ENCODE results near the gene MAK. TPM values are rescaled to one million over a fixed set of nuclear protein-coding genes. Genes with fewer than 3 reads are reported as not detected.
A peak's percentile ranks its signal among the peaks of the same experiment; 100 is the strongest.
"Not testable (repeated sequence)": the region's sequence is repeated elsewhere in the genome, so short reads cannot be mapped to it uniquely, and the experiment has no call there.

The MAK gene
- total RNA-seq, 1 experiment from 2014 or later, result 0.07 TPM

DNA sequence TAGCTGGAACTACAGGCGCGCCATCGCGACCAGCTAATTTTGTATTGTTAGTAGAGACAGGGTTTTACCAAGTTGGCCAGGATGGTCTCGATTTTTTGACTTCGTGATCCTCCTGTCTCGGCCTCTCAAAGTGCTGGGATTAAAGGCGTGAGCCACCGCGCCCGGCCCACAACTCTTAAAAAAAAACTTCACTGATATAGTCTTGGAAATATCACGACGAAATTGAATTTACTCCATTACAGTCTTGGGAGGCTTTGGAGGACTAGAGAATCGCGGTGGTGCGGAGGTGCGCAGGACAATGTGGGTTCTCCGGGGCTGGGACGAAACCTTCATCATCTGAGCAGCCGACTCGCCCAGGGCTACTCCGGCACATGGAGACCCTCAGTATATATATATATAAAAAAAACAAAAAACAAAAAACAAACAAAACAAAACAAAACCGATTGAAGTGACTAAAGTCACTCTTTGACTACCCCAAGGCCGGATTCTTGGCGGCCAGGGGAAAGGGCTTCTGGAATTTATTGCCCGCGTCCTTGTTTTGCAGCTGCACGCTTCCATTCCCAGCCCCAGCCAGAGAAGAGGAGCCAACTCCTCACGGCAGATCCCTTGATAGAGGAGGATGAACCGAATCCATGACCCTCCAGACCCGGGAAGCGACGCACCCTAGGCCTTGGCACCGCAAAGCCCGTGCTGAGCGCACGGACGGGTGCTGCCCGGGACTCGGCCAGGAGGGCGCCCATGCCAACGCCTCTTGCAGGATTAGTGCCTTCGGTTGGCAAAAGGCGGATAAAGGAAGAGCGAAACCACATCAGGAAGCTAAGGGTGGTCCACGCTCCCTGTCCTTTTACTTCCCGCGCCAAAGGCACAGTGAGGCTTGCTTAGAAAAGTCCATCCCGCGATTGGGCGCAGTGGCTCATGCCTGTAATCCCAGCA lies 45.2 kb upstream of the MAK start (continued):
- TF ChIP-seq, protein P1, sequence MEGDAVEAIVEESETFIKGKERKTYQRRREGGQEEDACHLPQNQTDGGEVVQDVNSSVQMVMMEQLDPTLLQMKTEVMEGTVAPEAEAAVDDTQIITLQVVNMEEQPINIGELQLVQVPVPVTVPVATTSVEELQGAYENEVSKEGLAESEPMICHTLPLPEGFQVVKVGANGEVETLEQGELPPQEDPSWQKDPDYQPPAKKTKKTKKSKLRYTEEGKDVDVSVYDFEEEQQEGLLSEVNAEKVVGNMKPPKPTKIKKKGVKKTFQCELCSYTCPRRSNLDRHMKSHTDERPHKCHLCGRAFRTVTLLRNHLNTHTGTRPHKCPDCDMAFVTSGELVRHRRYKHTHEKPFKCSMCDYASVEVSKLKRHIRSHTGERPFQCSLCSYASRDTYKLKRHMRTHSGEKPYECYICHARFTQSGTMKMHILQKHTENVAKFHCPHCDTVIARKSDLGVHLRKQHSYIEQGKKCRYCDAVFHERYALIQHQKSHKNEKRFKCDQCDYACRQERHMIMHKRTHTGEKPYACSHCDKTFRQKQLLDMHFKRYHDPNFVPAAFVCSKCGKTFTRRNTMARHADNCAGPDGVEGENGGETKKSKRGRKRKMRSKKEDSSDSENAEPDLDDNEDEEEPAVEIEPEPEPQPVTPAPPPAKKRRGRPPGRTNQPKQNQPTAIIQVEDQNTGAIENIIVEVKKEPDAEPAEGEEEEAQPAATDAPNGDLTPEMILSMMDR (IDR thresholded peaks at IDR 0.05), result no peak
- TF ChIP-seq, protein P2, sequence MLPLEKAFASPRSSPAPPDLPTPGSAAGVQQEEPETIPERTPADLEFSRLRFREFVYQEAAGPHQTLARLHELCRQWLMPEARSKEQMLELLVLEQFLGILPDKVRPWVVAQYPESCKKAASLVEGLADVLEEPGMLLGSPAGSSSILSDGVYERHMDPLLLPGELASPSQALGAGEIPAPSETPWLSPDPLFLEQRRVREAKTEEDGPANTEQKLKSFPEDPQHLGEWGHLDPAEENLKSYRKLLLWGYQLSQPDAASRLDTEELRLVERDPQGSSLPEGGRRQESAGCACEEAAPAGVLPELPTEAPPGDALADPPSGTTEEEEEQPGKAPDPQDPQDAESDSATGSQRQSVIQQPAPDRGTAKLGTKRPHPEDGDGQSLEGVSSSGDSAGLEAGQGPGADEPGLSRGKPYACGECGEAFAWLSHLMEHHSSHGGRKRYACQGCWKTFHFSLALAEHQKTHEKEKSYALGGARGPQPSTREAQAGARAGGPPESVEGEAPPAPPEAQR (CRISPR knock-in tag; IDR thresholded peaks at IDR 0.05), result no peak
- TF ChIP-seq, protein P3, sequence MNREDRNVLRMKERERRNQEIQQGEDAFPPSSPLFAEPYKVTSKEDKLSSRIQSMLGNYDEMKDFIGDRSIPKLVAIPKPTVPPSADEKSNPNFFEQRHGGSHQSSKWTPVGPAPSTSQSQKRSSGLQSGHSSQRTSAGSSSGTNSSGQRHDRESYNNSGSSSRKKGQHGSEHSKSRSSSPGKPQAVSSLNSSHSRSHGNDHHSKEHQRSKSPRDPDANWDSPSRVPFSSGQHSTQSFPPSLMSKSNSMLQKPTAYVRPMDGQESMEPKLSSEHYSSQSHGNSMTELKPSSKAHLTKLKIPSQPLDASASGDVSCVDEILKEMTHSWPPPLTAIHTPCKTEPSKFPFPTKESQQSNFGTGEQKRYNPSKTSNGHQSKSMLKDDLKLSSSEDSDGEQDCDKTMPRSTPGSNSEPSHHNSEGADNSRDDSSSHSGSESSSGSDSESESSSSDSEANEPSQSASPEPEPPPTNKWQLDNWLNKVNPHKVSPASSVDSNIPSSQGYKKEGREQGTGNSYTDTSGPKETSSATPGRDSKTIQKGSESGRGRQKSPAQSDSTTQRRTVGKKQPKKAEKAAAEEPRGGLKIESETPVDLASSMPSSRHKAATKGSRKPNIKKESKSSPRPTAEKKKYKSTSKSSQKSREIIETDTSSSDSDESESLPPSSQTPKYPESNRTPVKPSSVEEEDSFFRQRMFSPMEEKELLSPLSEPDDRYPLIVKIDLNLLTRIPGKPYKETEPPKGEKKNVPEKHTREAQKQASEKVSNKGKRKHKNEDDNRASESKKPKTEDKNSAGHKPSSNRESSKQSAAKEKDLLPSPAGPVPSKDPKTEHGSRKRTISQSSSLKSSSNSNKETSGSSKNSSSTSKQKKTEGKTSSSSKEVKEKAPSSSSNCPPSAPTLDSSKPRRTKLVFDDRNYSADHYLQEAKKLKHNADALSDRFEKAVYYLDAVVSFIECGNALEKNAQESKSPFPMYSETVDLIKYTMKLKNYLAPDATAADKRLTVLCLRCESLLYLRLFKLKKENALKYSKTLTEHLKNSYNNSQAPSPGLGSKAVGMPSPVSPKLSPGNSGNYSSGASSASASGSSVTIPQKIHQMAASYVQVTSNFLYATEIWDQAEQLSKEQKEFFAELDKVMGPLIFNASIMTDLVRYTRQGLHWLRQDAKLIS (CRISPR knock-in tag; IDR thresholded peaks at IDR 0.05; ENCODE audit: borderline replicate concordance), result no peak
- TF ChIP-seq, protein P4, sequence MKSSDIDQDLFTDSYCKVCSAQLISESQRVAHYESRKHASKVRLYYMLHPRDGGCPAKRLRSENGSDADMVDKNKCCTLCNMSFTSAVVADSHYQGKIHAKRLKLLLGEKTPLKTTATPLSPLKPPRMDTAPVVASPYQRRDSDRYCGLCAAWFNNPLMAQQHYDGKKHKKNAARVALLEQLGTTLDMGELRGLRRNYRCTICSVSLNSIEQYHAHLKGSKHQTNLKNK (CRISPR knock-in tag; IDR thresholded peaks at IDR 0.05), result no peak

DNA sequence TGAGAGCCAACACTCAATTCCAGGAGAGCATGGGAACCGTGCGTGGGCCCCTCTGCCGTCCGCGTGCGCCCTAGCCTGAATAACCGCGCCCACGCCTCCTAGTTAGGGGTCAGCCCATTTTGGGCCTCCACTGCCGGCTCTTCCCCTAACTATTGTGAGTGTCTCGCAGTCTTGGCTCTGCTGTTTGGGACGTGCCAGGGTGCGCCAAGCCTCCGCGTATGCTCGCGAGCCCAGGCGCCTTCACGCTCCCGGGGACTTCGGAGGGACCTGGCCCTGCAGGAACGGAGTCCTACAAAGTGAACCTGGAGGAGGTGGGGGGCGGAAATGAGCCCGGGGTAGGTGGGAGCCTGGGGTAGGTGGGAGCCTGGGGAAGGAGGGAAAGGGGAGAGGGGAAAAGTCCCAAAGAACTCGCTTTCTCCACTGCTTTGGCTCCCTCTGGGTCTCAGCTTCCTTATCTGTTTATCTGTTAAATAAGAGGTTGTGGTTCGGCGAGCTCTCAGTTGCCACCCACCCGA lies 44.4 kb upstream of the MAK start:
- H3K4me1 Mint-ChIP-seq, result peaks cover 25% of the 10 kb centered on the region
- no peaks in the 10 kb centered on the region for H3K36me3 Mint-ChIP-seq
- CTCF ChIA-PET, result interaction anchor here (0.6 to 1.8 kb wide), 8 partner anchors 10 to 497 kb away, joined by 3 to 6 read pairs (median 3); no protein-coding TSS in a partner anchor
- DNase-seq (ENCODE audit: low spot score), result peak; percentile 63
- H3K4me3 Mint-ChIP-seq, result peak overlapping the region; percentile 88
- ATAC-seq, result peak; percentile 34
- no peak overlapping the region for H3K27ac Mint-ChIP-seq
- peaks cover 90% of the 10 kb centered on the region for H3K27me3 Mint-ChIP-seq (ENCODE audit: low read depth)
- POLR2A ChIA-PET, result interaction anchor here (0.5 to 0.7 kb wide), 2 partner anchors 126 to 151 kb away, joined by 4 to 5 read pairs; no protein-coding TSS in a partner anchor
- peak; percentile 99 for TF ChIP-seq ZNF121 (CRISPR knock-in tag; IDR thresholded peaks at IDR 0.05)
- TF ChIP-seq, protein P5, sequence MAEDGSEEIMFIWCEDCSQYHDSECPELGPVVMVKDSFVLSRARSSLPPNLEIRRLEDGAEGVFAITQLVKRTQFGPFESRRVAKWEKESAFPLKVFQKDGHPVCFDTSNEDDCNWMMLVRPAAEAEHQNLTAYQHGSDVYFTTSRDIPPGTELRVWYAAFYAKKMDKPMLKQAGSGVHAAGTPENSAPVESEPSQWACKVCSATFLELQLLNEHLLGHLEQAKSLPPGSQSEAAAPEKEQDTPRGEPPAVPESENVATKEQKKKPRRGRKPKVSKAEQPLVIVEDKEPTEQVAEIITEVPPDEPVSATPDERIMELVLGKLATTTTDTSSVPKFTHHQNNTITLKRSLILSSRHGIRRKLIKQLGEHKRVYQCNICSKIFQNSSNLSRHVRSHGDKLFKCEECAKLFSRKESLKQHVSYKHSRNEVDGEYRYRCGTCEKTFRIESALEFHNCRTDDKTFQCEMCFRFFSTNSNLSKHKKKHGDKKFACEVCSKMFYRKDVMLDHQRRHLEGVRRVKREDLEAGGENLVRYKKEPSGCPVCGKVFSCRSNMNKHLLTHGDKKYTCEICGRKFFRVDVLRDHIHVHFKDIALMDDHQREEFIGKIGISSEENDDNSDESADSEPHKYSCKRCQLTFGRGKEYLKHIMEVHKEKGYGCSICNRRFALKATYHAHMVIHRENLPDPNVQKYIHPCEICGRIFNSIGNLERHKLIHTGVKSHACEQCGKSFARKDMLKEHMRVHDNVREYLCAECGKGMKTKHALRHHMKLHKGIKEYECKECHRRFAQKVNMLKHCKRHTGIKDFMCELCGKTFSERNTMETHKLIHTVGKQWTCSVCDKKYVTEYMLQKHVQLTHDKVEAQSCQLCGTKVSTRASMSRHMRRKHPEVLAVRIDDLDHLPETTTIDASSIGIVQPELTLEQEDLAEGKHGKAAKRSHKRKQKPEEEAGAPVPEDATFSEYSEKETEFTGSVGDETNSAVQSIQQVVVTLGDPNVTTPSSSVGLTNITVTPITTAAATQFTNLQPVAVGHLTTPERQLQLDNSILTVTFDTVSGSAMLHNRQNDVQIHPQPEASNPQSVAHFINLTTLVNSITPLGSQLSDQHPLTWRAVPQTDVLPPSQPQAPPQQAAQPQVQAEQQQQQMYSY (CRISPR knock-in tag; IDR thresholded peaks at IDR 0.05), result no peak
- H3K9me3 Mint-ChIP-seq, result no peaks in the 10 kb centered on the region

DNA sequence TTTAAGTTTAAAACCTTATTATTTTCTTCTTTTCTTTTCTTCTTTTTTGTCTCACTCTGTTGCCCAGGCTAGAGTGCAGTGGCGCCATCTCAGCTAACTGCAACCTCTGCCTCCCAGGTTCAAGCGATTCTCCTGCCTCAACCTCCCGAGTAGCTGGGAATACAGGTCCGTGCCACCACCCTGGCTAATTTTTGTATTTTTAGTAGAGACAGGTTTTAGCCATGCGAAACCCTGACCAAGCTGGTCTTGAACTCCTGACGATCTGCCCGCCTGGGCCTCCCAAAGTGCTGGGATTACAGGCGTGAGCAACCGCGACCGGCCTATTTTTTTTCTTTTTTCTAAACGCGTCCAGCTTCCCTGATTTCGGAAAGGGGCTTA lies 43.9 kb upstream of the MAK start:
- CTCF ChIA-PET, result interaction anchor here (1.0 to 1.8 kb wide), 4 partner anchors 9 to 187 kb away, joined by 3 to 6 read pairs (median 3); no protein-coding TSS in a partner anchor
- Mint-ChIP-seq H3K4me1 (peaks cover 23% of the 10 kb centered on the region), H3K27me3 (ENCODE audit: low read depth) (peaks cover 87% of the 10 kb centered on the region), H3K4me3 (peak overlapping the region; percentile 88)
- POLR2A ChIA-PET; H3K27ac Mint-ChIP-seq; H3K36me3 Mint-ChIP-seq; ATAC-seq; H3K9me3 Mint-ChIP-seq; DNase-seq (ENCODE audit: low spot score): not testable (repeated sequence)

Data from WTC11 (cell line).